GM12801 (cell line): ENCODE data around the gene DLEC1.

Experiments used
- TF ChIP-seq, protein P1 (sequence below): IDR thresholded peaks from one replicate; pipeline ENCODE4 v1.5.1; 2011; ENCODE audit warnings: control low read depth; ENCODE audit not compliant: insufficient read length; ENCODE audit errors: extremely low read depth

DLEC1 gene

DNA sequence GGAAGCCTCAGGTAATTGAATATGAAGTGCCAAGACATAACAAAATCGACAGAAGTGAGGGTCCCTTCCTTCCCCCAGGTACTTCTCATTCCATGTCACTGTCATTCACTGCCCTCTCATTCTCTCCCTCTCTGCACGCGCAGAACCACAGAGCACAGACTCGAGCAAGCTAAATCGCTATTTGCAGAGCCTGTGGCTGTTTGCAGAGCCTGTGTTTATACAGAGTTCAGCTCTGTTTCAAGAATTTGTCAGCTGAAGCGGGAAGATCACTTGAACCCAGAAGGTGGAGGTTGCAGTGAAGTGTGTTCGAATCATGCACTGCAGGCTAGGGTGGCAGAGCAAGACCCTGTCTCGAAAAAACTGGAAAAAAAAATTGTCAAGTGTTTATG, 45.9 kb upstream of the DLEC1 start:
- TF ChIP-seq, protein P1, sequence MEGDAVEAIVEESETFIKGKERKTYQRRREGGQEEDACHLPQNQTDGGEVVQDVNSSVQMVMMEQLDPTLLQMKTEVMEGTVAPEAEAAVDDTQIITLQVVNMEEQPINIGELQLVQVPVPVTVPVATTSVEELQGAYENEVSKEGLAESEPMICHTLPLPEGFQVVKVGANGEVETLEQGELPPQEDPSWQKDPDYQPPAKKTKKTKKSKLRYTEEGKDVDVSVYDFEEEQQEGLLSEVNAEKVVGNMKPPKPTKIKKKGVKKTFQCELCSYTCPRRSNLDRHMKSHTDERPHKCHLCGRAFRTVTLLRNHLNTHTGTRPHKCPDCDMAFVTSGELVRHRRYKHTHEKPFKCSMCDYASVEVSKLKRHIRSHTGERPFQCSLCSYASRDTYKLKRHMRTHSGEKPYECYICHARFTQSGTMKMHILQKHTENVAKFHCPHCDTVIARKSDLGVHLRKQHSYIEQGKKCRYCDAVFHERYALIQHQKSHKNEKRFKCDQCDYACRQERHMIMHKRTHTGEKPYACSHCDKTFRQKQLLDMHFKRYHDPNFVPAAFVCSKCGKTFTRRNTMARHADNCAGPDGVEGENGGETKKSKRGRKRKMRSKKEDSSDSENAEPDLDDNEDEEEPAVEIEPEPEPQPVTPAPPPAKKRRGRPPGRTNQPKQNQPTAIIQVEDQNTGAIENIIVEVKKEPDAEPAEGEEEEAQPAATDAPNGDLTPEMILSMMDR, result no peak

DNA sequence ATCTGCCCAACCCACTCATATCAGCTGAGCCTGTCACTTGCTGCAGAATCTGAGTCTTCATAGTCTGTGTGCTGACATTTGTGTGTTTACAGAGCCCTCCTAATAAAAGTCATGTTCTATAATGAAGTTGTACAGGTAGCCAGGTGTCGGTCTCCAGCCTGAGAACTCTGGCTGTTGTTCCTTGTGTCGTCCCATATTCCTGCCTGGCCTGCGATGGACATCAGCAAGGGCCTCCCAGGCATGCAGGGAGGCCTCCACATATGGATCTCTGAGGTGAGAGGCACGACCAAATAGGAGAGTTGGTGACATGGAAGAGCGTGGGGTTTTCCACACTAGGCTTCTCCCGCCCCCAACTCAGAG, 45.6 kb upstream of the DLEC1 start:
- TF ChIP-seq, protein P1, result no peak

DNA sequence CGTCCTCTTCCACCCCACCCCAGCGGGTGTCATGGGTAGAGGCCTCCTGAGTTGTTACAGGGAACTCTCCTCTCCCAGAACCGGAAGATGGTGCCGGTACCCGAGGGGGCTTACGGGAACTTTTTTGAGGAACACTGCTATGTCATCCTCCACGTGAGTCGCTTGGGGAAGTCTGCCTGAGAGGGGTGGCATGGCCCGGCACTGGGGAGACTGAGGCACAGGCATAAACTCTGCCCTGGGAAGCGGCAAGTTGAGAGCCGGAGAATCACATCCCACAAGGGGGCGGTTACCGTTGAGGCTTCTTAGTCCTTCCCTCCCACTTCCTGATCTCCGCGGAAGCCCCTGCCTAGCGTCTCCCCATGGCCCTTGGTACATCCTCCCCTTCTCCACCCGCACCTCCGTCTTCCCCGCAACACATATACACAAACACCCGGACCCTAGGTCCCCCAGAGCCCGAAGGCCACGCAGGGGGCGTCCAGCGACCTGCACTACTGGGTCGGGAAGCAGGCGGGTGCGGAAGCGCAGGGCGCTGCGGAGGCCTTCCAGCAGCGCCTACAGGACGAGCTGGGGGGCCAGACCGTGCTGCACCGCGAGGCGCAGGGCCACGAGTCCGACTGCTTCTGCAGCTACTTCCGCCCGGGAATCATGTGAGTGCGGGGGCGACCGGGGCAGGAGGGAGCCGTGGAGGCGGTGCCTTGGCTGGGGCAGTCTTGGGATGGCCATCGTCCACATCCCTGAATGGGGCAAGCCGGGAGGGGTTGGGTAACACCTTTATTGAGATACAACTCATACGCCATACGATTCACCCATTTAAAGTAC, 45.0 kb upstream of the DLEC1 start:
- TF ChIP-seq, protein P1, result no peak

DNA sequence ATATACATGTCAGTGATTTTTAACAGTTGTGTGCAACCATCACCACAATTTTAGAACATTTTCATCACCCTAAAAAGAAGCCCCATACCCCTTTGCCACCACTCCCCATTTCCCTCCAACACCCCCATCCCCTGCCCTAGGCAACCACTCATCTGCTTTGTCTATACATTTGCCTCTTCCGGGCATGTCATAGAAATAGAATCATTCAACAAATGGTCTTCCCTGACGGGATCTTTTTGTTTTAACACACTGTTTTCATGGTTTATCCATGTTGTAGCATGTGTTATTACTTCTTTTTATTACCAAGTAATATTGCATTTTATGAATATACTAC, 44.4 kb upstream of the DLEC1 start:
- TF ChIP-seq, protein P1, result no peak

DNA sequence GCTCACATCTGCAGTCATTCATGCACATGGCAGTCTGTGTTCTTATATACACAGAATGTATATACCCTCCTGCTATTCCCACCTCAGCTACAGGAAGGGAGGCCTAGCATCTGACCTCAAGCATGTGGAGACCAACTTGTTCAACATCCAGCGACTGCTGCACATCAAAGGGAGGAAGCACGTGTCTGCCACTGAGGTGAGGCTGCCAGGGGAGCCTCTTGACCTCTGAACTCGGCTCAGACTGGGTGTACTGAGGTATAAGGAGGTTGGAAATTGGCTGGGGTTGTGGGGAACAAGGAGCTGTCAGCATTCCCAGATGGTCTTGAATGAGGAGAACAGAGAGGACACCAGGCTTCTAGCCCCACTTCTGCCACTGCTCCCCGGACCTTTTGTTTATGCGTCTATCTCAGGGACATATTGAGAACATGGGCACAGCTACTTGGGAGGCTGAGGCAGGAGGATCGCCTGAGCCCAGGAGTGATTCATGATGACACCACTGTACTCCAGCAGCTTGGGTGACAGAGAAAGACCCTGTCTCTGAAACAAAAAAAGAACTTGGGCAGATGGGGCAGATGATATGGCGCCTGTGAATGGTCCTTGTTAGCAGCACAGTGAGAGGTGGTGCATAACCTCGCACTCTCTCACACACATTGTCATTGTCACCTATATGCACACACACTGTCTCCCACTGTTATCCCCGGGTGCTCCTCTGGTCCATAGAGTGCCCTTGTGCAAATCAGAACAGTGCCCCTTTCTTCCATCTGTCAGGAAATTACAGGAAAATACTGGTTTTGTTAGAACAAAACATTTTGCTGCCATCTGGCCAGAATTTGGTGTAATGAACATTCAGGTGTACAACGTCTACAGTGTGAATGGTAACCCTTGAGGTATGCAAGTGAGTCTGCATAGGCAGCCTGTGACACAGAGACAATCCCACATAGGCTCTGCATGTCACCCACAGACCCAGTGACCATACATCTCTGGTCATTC, 43.1 kb upstream of the DLEC1 start:
- TF ChIP-seq, protein P1, result no peak

DNA sequence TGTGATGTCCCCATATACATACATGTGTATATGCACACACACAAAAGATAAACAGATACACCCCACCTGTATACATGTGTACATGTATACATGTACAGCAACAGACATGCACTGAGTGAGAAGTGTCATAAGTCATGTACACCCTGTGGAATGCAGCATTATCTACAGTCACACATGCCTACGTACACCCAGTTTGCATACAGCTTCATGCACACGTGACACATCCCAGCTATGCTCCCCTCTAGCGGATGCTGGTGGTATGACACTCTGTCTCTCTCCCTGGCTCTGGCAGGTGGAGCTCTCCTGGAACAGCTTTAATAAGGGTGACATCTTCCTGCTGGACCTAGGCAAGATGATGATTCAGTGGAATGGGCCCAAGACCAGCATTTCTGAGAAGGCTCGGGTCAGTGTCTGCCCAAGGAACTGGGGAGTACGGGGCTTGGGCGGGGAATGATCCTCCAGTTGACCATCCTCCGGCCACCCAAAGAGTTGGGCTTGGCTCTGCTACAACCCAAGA, 42.2 kb upstream of the DLEC1 start:
- TF ChIP-seq, protein P1, result peak; percentile 89

DNA sequence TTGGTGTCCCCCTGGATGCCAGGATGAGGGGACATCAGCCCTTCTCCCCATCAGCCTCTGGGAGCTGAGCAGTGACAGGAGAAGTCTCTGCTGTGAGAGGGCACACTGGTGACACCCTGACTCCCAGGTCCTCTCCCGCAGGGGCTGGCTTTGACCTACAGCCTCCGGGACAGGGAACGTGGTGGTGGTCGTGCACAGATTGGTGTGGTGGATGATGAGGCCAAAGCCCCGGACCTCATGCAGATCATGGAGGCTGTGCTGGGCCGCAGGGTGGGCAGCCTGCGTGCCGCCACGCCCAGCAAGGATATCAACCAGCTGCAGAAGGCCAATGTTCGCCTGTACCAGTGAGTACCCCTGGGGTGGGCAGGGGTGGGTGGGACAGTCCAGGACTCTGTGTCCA, 41.7 kb upstream of the DLEC1 start:
- TF ChIP-seq, protein P1, result no peak
